Stomach smooth muscle (tissue), 2 donors: ENCODE measurements around the gene PSMG3.
A peak's percentile ranks its signal among the peaks of the same experiment; 100 is the strongest.
"Not testable (repeated sequence)": the region's sequence is repeated elsewhere in the genome, so short reads cannot be mapped to it uniquely, and the experiment has no call there.

Experiments
- H3K27ac ChIP-seq: one replicate; pipeline ENCODE4 v1.7.0; 2013; ENCODE audit warnings: mild to moderate bottlenecking, low read length, inconsistent platforms
- H3K27me3 ChIP-seq, 2 donors: one replicate each; pipeline ENCODE4 v1.7.0; 2013; ENCODE audit warnings: low read length in 2 of 2; ENCODE audit not compliant: insufficient read depth in 2 of 2, control insufficient read depth in 1 of 2
- H3K36me3 ChIP-seq, 2 donors: one replicate each; pipeline ENCODE4 v1.7.0; 2013; ENCODE audit warnings: low read length in 2 of 2; ENCODE audit not compliant: control insufficient read depth in 2 of 2, insufficient read depth in 2 of 2
- H3K4me1 ChIP-seq: one replicate; pipeline ENCODE4 v1.7.0; 2013; ENCODE audit warnings: low read length; ENCODE audit not compliant: control insufficient read depth, insufficient read depth
- H3K4me3 ChIP-seq, 2 donors: one replicate each; pipeline ENCODE4 v1.7.0; 2013; ENCODE audit warnings: low read length in 2 of 2
- H3K9ac ChIP-seq, 2 donors: one replicate each; pipeline ENCODE4 v1.7.0; 2013; ENCODE audit warnings: low read length in 2 of 2, mild to moderate bottlenecking in 1 of 2
- H3K9me3 ChIP-seq, 2 donors: one replicate each; pipeline ENCODE4 v1.7.0; 2013; ENCODE audit warnings: low read length in 2 of 2; ENCODE audit not compliant: control insufficient read depth in 2 of 2
- donor health status: healthy.
- donor health status: Pancreatic carcinoma.

PSMG3 gene

DNA sequence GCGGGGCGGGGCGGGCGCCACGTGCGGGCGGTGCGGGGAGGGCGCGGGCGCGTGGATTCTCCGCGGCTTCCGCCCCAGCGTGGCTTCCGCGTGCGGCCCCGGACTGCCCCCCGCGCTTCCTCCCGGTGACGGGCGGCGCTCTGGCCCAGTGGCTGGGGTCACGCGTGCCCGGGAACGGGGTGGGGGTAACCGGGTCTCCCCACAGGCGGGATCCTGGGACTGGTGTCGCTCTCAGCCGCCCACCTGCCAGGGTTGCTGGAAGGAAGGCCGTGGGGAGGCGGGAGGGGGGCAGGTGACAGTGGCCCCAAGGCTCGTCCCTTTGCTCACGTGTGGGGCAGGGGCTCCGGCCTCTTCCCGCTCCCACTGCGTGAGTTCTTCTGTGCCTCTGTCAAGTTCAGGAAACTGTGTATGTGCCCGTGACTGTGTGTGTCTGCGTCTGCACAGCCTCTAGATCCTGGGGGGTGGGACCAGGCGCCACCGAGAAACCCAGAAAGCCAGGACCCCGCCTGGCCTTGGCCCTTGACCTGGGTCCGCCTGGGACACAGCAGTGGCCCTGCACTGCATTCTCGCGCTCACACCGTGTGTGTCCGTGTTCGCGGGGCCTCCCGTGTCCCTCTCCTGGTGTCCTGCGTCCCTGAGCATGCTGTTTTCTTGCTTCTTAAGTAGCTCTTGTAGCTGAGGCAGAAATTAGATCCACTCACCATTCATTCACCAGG lies 38.4 kb downstream of the PSMG3 start:
- peaks cover 40% of the 10 kb centered on the region for H3K4me1 ChIP-seq
- peak overlapping the region; percentile 79 to 83 for H3K4me3 ChIP-seq
- peak overlapping the region; percentile 75 to 81 for H3K9ac ChIP-seq

DNA sequence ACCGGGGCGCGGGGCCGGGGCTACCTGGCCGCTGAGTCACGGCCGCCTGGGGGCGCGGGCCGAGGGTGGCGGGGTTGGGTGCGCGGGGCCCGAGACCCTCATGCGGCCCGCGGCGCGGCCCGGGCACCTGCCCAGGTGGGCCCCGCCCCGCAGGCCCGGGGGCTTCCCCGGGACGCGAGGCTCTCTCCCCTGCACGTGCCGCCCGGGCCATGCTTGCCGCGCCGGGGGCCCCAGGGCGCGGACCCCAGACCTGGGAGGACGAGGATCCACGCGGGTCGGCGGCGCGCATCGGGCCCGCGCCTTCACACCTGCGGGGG lies 38.9 kb downstream of the PSMG3 start:
- Histone ChIP-seq H3K9me3 (no peaks in the 10 kb centered on the region), H3K4me1 (peaks cover 36% of the 10 kb centered on the region), H3K36me3 (no peaks in the 10 kb centered on the region), H3K9ac (peak overlapping the region in 1 of 2 donors; percentile 75), H3K4me3 (peak overlapping the region; percentile 79 to 83), H3K27me3 (peaks cover 2% of the 10 kb centered on the region in 2 donors), H3K27ac (no peak overlapping the region)

More for the DNA sequence above, 38.4 kb downstream of the PSMG3 start:
- H3K9me3 ChIP-seq: no peaks in the 10 kb centered on the region
- peaks cover 2% of the 10 kb centered on the region in 2 donors for H3K27me3 ChIP-seq
- peak overlapping the region; percentile 96 for H3K27ac ChIP-seq
- no peaks in the 10 kb centered on the region for H3K36me3 ChIP-seq

DNA sequence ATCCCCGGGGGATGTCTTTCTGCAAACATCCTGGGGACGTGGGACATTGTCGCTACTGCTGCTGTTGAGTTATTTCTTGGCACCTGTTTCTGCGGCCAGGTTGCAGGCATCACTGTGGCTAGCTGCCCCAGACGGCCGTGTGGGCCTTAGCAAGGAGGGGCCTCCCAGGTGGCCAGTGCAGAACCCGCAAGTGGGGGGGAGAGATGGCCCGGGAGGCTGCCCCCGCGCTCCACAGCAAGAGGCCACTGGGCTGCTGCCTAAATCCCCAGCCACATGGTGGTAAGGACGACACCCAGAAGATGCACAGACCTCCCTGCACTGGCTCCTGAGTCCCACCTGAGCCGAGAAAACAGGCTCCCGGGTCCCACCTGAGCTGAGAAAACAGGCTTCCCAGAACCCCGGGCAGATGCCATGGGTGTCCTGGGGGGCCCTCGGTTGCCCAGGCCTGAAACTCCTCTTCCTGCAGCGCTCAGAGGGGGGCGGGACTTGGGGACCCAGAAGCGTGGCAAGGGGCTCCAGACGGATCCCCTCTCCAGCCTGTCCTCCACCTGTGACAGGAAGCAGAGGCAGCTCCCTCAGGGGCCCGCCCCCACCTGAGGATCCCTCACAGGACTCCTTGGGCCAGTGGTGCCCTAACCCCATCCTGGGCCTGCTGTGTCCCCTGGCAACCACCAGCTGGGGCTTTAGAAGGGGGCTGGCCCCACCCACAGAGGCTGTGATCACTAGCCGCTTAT lies 40.3 kb downstream of the PSMG3 start:
- H3K36me3 ChIP-seq: no peaks in the 10 kb centered on the region
- H3K27me3 ChIP-seq: peaks cover 2 to 4% of the 10 kb centered on the region in 2 donors
- no peak overlapping the region for H3K9ac ChIP-seq
- H3K27ac ChIP-seq: no peak overlapping the region
- no peaks in the 10 kb centered on the region for H3K9me3 ChIP-seq
- H3K4me1 ChIP-seq: peaks cover 36% of the 10 kb centered on the region
- H3K4me3 ChIP-seq: peak overlapping the region in 1 of 2 donors; percentile 67

DNA sequence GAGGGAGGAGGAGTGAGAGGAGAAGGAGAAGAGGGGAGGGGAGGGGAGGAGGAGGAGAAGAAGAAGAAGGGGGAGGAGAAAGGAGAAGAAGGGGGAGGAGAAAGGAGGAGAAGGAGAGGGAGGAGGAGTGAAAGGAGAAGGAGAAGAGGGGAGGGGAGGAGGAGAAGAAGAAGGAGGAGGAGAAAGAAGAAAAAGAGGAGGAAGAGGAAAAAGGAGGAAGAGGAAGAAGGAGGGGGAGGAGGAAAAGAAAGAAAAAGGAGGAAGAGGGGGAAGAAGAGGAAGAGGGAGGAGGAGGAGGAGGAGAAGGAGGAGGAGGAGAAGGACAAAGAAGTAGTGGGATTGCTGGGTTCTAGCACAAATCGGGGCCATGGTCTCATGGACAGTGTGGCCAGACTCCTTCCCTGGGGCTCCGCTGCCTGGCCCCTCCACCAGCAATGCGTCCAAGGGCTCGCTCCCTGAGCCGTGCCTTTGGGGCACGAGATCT lies 43.5 kb downstream of the PSMG3 start:
- no peak overlapping the region for H3K27ac ChIP-seq
- H3K27me3 ChIP-seq: peaks cover 9 to 10% of the 10 kb centered on the region in 2 donors
- no peak overlapping the region for H3K4me3 ChIP-seq
- H3K4me1 ChIP-seq: peaks cover 7% of the 10 kb centered on the region
- no peaks in the 10 kb centered on the region for H3K36me3 ChIP-seq
- no peak overlapping the region for H3K9ac ChIP-seq
- H3K9me3 ChIP-seq: no peaks in the 10 kb centered on the region

DNA sequence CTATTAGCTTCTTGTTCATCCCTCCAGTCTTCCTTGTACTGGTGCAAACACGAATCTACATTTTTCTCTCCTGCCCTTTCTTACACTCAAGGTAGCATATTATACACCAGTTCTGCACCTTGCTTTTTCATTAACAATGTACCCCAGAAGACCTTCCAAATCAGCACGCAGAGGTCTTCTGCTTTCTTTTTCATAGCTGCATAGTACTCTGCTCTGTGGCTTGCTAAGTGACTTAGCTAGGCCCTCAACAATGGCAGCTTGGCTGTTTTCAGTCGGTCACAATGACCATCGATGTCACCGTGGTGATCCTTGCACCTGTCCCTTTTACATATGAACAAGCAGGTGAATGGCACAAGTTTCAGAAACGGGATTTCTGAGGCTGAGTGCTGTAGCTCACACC lies 44.4 kb downstream of the PSMG3 start:
- peaks cover 6% of the 10 kb centered on the region for H3K4me1 ChIP-seq
- H3K27me3 ChIP-seq: peaks cover 9 to 10% of the 10 kb centered on the region in 2 donors

DNA sequence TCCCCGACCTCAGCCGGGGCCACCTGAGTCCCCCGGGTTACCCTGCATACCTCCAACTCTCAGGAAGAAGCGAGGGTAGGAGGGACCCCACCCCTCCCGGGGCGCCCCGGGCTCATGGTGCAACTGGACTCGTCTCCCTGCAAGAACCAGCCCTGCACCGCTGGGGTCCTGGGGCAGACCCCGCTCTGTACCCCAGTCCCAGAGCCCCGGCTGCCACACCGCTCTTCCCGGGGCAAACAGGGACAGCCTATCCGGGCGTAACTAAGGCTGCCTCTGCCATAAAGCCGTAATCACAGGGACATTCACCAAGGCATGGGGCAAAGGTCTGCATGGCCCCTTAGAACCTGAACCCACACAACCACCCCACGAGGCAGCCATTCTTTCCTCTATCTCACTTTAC lies 46.0 kb downstream of the PSMG3 start:
- H3K4me3 ChIP-seq: no peak overlapping the region
- H3K36me3 ChIP-seq: no peaks in the 10 kb centered on the region
- peaks cover 0 to 3% of the 10 kb centered on the region in 2 donors for H3K9me3 ChIP-seq
- peaks cover 7 to 10% of the 10 kb centered on the region in 2 donors for H3K27me3 ChIP-seq
- no peak overlapping the region for H3K9ac ChIP-seq
- no peak overlapping the region for H3K27ac ChIP-seq
- H3K4me1 ChIP-seq: no peaks in the 10 kb centered on the region

More for the DNA sequence above, 44.4 kb downstream of the PSMG3 start:
- H3K9ac ChIP-seq: no peak overlapping the region
- H3K27ac ChIP-seq: no peak overlapping the region
- H3K9me3 ChIP-seq: no peaks in the 10 kb centered on the region
- no peak overlapping the region for H3K4me3 ChIP-seq
- no peaks in the 10 kb centered on the region for H3K36me3 ChIP-seq

DNA sequence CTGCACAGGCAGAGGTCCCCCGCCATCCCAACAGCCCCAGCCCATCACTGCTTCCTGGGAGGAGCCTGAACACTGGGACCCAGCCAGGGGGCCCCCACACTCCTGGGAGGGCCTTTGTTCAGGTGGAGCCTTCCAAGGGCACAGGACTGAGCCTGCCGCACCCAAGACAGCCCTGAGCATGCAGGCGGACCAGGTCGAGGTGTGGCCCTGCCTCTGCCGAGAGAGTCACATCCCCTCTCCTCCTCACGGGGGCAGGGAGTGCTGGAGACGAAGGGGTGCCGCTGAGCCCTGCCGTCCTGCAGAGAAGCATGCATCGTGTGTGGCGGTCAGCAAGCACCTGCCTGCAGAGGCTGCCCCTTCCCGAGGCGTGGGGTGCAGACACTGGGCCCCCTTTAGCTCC lies 46.6 kb downstream of the PSMG3 start:
- no peak overlapping the region for H3K27ac ChIP-seq
- H3K4me3 ChIP-seq: no peak overlapping the region
- peaks cover 7 to 10% of the 10 kb centered on the region in 2 donors for H3K27me3 ChIP-seq
- H3K36me3 ChIP-seq: no peaks in the 10 kb centered on the region
- no peak overlapping the region for H3K9ac ChIP-seq
- no peaks in the 10 kb centered on the region for H3K4me1 ChIP-seq
- peaks cover 0 to 6% of the 10 kb centered on the region in 2 donors for H3K9me3 ChIP-seq

DNA sequence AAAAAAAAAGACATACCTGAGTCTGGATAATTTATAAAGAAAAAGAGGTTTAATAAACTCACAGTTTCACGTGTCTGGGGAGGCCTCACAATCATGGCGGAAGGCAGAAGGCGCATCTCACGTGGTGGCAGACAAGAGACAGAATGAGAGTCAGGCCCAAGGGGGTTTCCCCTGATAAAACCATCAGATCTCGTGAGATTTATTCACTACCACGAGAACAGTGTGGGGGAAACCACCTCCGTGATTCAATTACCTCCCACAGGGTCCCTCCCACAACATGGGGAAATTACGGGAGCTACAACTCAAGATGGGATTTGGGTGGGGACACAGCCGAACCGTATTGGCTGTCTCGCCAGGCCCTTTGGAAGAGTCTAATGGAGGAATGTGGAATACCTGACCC lies 48.4 kb downstream of the PSMG3 start:
- Histone ChIP-seq H3K9me3 (peaks cover 0 to 6% of the 10 kb centered on the region in 2 donors), H3K4me3 (no peak overlapping the region), H3K9ac (no peak overlapping the region), H3K27ac (no peak overlapping the region), H3K36me3 (no peaks in the 10 kb centered on the region), H3K27me3 (peaks cover 7 to 8% of the 10 kb centered on the region in 2 donors), H3K4me1 (no peaks in the 10 kb centered on the region)

DNA sequence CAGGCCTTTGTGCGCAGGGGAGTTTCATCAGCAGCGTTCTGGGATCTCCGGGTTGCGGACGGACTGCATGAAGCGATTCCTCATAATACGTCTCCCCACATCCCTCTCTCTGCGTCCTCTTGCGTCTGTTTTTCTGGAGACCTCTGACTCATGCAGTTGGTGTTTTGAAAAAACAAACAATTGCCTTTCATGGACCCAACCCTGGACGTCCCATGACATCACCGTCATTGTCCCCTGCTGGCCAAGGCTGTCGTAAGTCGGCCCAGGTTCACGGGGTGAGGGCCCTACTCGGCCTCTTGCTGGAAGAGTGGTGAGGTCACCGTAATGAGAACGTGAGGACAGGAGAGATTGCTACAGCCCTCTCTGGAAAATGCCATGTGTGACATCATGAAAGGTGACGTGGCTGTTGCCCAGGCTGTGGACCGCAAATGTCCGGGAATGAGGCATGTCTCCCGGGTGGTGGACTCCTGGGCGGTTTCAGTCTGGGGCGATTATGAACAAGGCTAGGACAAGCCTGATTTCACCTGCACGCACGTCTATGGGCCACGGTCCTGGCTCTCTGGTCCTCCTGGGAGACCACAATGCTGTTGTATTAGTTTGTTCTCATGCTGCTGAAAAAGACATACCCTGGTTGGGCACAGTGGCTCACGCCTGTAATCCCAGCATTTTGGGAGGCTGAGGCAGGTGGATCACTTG lies 49.1 kb downstream of the PSMG3 start:
- no peaks in the 10 kb centered on the region for H3K4me1 ChIP-seq
- H3K27ac ChIP-seq: no peak overlapping the region
- peaks cover 7 to 8% of the 10 kb centered on the region in 2 donors for H3K27me3 ChIP-seq
- H3K36me3 ChIP-seq: no peaks in the 10 kb centered on the region
- no peak overlapping the region for H3K4me3 ChIP-seq
- H3K9ac ChIP-seq: no peak overlapping the region
- H3K9me3 ChIP-seq: peaks cover 0 to 6% of the 10 kb centered on the region in 2 donors

DNA sequence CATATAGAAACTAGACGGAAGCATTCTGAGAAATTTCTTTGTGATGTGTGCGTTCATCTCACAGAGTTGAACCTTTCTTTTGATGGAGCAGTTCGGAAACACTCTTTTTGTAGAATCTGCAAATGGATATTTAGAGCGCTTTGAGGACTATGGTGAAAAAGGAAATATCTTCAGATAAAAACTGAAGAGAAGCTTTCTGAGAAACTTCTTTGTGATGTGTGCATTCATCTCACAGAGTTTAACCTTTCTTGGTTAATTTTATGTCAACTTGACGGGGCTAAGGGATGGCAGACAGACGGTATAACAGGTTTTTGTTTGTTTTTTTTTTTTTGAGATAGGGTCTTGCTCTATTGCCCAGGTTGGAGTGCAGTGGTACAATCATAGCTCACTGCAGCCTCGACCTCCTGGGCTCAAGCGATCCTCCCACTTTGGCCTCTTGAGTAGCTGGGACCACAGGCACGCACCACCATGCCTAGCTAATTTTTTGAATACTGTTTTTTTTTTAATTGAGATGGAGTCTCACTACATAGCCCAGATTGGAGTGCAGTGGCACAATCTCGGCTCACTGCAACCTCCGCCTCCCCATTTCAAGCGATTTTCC lies 50.4 kb downstream of the PSMG3 start:
- not testable (repeated sequence) for H3K36me3 ChIP-seq, H3K27me3 ChIP-seq, H3K4me1 ChIP-seq, H3K4me3 ChIP-seq, H3K9me3 ChIP-seq, H3K27ac ChIP-seq, H3K9ac ChIP-seq
